GM23248 (cell line): ENCODE measurements around the gene PRH2.

Experiments
- EZH2 ChIP-seq: fragments of 200-600 bp; sonication (generic); IDR thresholded peaks from 2 replicates; pipeline ENCODE4 v1.6.1; 2018; ENCODE audit warnings: antibody characterized with exemption, mild to moderate bottlenecking; ENCODE audit not compliant: insufficient read depth, poor library complexity, severe bottlenecking
- EZH2phosphoT487 ChIP-seq: fragments of 200-600 bp; sonication (generic); IDR thresholded peaks from 2 replicates; pipeline ENCODE4 v1.6.1; 2018; ENCODE audit warnings: antibody characterized with exemption, moderate library complexity, mild to moderate bottlenecking, low read depth; ENCODE audit not compliant: insufficient read depth

- no peak for TF ChIP-seq EZH2
- TF ChIP-seq EZH2phosphoT487 = no peak
Observed at GRCh38 chr12:10900530-10900929, 28.5 kb upstream of the PRH2 start.
